Measurements from ENCODE around the gene NAPA. TPM values are rescaled to one million over a fixed set of nuclear protein-coding genes. Genes with fewer than 3 reads are reported as not detected.
A peak's percentile ranks its signal among the peaks of the same experiment; 100 is the strongest.

NAPA gene
- total and polyA plus RNA-seq, 2 of the 13 experiments (the other 11 are each of a cell fraction or from before 2014, with no cell fraction given), result 32.6 to 65.9 TPM

- TF ChIP-seq, protein P1, sequence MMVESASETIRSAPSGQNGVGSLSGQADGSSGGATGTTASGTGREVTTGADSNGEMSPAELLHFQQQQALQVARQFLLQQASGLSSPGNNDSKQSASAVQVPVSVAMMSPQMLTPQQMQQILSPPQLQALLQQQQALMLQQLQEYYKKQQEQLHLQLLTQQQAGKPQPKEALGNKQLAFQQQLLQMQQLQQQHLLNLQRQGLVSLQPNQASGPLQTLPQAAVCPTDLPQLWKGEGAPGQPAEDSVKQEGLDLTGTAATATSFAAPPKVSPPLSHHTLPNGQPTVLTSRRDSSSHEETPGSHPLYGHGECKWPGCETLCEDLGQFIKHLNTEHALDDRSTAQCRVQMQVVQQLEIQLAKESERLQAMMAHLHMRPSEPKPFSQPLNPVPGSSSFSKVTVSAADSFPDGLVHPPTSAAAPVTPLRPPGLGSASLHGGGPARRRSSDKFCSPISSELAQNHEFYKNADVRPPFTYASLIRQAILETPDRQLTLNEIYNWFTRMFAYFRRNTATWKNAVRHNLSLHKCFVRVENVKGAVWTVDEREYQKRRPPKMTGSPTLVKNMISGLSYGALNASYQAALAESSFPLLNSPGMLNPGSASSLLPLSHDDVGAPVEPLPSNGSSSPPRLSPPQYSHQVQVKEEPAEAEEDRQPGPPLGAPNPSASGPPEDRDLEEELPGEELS (CRISPR knock-in tag; IDR thresholded peaks at IDR 0.05), result peak; percentile 76
- TF ChIP-seq RAD51 (IDR thresholded peaks at IDR 0.05; ENCODE audit: borderline replicate concordance) (no peak), ZNF263 (CRISPR knock-in tag; IDR thresholded peaks at IDR 0.05) (0 out of 2 replicates have a peak, but pooled peaks have one; percentile 19), PRMT3 (CRISPR knock-in tag; IDR thresholded peaks at IDR 0.05; ENCODE audit: borderline replicate concordance, low read depth) (no peak), SAP130 (CRISPR knock-in tag; IDR thresholded peaks at IDR 0.05; ENCODE audit: low read depth) (peak; percentile 30; the same call in 1 of the 2 replicates), DR1 (CRISPR knock-in tag; IDR thresholded peaks at IDR 0.05) (no peak), MEIS2 (CRISPR knock-in tag; IDR thresholded peaks at IDR 0.05) (no peak), ZNF251 (CRISPR knock-in tag; IDR thresholded peaks at IDR 0.05) (no peak), KLF6 (CRISPR knock-in tag; IDR thresholded peaks at IDR 0.05) (no peak), ZBTB20 (CRISPR knock-in tag; IDR thresholded peaks at IDR 0.05; ENCODE audit: borderline replicate concordance, low read depth) (no peak), LCORL (IDR thresholded peaks at IDR 0.05) (no peak), LCORL (CRISPR knock-in tag; IDR thresholded peaks at IDR 0.05) (peak; percentile 81), ETV5 (CRISPR knock-in tag; IDR thresholded peaks at IDR 0.05; ENCODE audit: borderline replicate concordance) (peak; percentile 64; the same call in 1 of the 2 replicates), CERS6 (CRISPR knock-in tag; IDR thresholded peaks at IDR 0.05) (no peak)
Observed at GRCh38 chr19:47523473-47523872, 8.6 kb upstream of the NAPA start (continued).
